ENCODE measurements around the gene SLC9A9. TPM values are rescaled to one million over a fixed set of nuclear protein-coding genes. Genes with fewer than 3 reads are reported as not detected.

The SLC9A9 gene
- polyA plus RNA-seq, 1 of the 3 experiments (the other 2 are of a cell fraction), result 0.05 TPM

DNA sequence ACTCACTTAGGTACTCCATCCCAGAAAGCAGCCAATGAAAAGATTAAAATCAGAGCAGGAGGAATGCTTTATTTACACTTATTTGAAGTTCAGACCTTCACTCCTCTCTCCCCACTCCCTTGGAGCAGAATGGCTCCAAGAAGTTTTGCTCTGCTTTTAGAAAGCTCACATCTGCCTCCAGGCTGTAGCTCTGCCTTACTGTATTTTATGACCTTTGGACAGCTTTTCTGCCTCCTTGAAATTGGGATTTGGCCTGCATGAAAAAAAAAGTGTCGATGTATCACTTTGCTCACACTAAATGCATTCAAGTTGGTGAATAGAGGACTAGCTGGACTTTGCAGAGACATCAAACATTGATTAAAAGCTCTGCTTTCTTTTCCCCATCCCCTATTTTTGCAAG lies 95.3 kb downstream of the SLC9A9 start:
- Histone ChIP-seq H2AFZ (ENCODE audit: low read depth) (no peak overlapping the region), H3K4me1 (ENCODE audit: control insufficient read depth in 1 of 2, insufficient read depth in 2 of 2, low read depth in 1 of 2, low read length in 1 of 2) (no peaks in the 10 kb centered on the region), H3K27ac (ENCODE audit: low read depth in 2 of 2, low read length in 1 of 2) (no peak overlapping the region), H3K9me2 (no peaks in the 10 kb centered on the region), H3F3A (replicated peaks; ENCODE audit: insufficient read depth) (no peaks in the 10 kb centered on the region), H3K27me3 (ENCODE audit: insufficient read depth) (peaks cover 6% of the 10 kb centered on the region; the same call in 1 of the 2 replicates), H3K36me3 (replicated peaks in 1 of 2; ENCODE audit: control insufficient read depth in 1 of 2, insufficient read depth in 2 of 2, low read length in 1 of 2) (no peaks in the 10 kb centered on the region), H3K9me3 (no peaks in the 10 kb centered on the region), H3K79me2 (ENCODE audit: insufficient read depth) (no peaks in the 10 kb centered on the region), H3K4me3 (ENCODE audit: low read depth in 2 of 2, low read length in 1 of 2) (no peak overlapping the region), H3K9ac (no peak overlapping the region), H4K20me1 (ENCODE audit: insufficient read depth) (no peaks in the 10 kb centered on the region), H3K4me2 (no peak overlapping the region)
- ChIA-PET POLR2A (no interaction called here), CTCF (no interaction called here)
- no peak for DNase-seq
- TF ChIP-seq NRF1 (IDR thresholded peaks at IDR 0.05; ENCODE audit: low read depth, low read length), result no peak
- WGBS (ENCODE audit: low lambda C conversion rate), result 0% methylated on average over 1 of the region's 1 CpG

DNA sequence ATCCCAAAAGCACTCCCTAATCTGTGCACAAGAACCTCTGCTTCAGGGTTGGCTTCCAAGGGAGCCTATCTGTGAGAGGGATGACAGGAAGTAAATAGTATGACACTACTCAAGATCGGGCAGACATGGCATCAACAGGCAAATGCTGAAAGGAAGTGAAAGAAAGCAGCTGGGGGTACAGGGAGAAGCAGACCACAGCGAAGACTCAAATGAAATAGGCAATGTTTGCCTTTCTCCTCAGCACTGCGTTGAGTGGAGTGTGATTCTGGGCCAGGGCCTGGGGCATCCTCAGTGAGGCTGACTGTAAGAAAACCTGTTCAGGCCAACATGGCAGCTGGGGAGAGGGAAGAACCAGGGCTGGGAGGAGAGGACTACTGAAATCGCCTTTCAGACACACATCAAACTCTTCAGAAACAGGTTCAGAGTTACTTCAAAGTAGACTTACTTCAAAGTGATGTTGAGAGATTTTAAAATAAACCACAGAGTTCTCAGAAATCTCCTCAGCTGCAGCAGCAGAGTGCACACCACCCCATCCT lies 96.6 kb downstream of the SLC9A9 start:
- no peaks in the 10 kb centered on the region for H3K9me2 ChIP-seq
- ChIA-PET POLR2A (no interaction called here), CTCF (interaction anchor here (1.0 kb wide), 1 partner anchor 15 kb away, joined by 3 read pairs; no protein-coding TSS in a partner anchor)
- no peaks in the 10 kb centered on the region for H3K4me1 ChIP-seq (ENCODE audit: control insufficient read depth in 1 of 2, insufficient read depth in 2 of 2, low read depth in 1 of 2, low read length in 1 of 2)
- no peaks in the 10 kb centered on the region for H4K20me1 ChIP-seq (ENCODE audit: insufficient read depth)
- H3F3A ChIP-seq (replicated peaks; ENCODE audit: insufficient read depth), result no peaks in the 10 kb centered on the region
- H3K4me3 ChIP-seq (ENCODE audit: low read depth in 2 of 2, low read length in 1 of 2), result no peak overlapping the region
- no peak for DNase-seq
- no peak for TF ChIP-seq TAF1 (IDR thresholded peaks at IDR 0.05; ENCODE audit: borderline replicate concordance, low read depth, low read length)
- no peak for TF ChIP-seq RXRA (IDR thresholded peaks at IDR 0.05; ENCODE audit: borderline replicate concordance, low read depth)
- TF ChIP-seq YY1 (IDR thresholded peaks at IDR 0.05; ENCODE audit: low read depth), result no peak
- TF ChIP-seq GABPA (IDR thresholded peaks at IDR 0.05; ENCODE audit: low read depth), result no peak
- TF ChIP-seq, protein P1, sequence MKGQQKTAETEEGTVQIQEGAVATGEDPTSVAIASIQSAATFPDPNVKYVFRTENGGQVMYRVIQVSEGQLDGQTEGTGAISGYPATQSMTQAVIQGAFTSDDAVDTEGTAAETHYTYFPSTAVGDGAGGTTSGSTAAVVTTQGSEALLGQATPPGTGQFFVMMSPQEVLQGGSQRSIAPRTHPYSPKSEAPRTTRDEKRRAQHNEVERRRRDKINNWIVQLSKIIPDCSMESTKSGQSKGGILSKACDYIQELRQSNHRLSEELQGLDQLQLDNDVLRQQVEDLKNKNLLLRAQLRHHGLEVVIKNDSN (IDR thresholded peaks at IDR 0.05; ENCODE audit: borderline replicate concordance, low read depth), result no peak
- no peak for TF ChIP-seq EP300 (IDR thresholded peaks at IDR 0.05; ENCODE audit: borderline replicate concordance in 1 of 2, low read depth in 1 of 2, low read length in 1 of 2)
- no peak for TF ChIP-seq TCF12 (IDR thresholded peaks at IDR 0.05)
- TF ChIP-seq CHD2 (IDR thresholded peaks at IDR 0.05; ENCODE audit: low read length, partially characterized antibody), result no peak
- TF ChIP-seq JUND (IDR thresholded peaks at IDR 0.05), result no peak
- TF ChIP-seq SMC3 (IDR thresholded peaks at IDR 0.05; ENCODE audit: low read depth, low read length), result no peak
- TF ChIP-seq, protein P2, sequence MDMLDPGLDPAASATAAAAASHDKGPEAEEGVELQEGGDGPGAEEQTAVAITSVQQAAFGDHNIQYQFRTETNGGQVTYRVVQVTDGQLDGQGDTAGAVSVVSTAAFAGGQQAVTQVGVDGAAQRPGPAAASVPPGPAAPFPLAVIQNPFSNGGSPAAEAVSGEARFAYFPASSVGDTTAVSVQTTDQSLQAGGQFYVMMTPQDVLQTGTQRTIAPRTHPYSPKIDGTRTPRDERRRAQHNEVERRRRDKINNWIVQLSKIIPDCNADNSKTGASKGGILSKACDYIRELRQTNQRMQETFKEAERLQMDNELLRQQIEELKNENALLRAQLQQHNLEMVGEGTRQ (IDR thresholded peaks at IDR 0.05; ENCODE audit: borderline replicate concordance, low read depth, low read length), result no peak
- TF ChIP-seq, protein P3, sequence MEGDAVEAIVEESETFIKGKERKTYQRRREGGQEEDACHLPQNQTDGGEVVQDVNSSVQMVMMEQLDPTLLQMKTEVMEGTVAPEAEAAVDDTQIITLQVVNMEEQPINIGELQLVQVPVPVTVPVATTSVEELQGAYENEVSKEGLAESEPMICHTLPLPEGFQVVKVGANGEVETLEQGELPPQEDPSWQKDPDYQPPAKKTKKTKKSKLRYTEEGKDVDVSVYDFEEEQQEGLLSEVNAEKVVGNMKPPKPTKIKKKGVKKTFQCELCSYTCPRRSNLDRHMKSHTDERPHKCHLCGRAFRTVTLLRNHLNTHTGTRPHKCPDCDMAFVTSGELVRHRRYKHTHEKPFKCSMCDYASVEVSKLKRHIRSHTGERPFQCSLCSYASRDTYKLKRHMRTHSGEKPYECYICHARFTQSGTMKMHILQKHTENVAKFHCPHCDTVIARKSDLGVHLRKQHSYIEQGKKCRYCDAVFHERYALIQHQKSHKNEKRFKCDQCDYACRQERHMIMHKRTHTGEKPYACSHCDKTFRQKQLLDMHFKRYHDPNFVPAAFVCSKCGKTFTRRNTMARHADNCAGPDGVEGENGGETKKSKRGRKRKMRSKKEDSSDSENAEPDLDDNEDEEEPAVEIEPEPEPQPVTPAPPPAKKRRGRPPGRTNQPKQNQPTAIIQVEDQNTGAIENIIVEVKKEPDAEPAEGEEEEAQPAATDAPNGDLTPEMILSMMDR (IDR thresholded peaks at IDR 0.05), result no peak
- TF ChIP-seq RAD21 (IDR thresholded peaks at IDR 0.05; ENCODE audit: low read length), result no peak
- TF ChIP-seq, protein P4, sequence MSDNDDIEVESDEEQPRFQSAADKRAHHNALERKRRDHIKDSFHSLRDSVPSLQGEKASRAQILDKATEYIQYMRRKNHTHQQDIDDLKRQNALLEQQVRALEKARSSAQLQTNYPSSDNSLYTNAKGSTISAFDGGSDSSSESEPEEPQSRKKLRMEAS (IDR thresholded peaks at IDR 0.05; ENCODE audit: low read depth), result no peak
- TF ChIP-seq MEF2A (IDR thresholded peaks at IDR 0.05; ENCODE audit: borderline replicate concordance, low read depth), result no peak
- 0% methylated on average over 4 of the region's 4 CpGs for WGBS (ENCODE audit: low lambda C conversion rate)
- H3K79me2 ChIP-seq (ENCODE audit: insufficient read depth), result no peaks in the 10 kb centered on the region
- no peak overlapping the region for H2AFZ ChIP-seq (ENCODE audit: low read depth)
- no peaks in the 10 kb centered on the region for H3K9me3 ChIP-seq
- no peaks in the 10 kb centered on the region for H3K36me3 ChIP-seq (replicated peaks in 1 of 2; ENCODE audit: control insufficient read depth in 1 of 2, insufficient read depth in 2 of 2, low read length in 1 of 2)
- H3K4me2 ChIP-seq, result no peak overlapping the region
- H3K9ac ChIP-seq, result no peak overlapping the region
- no peak overlapping the region for H3K27ac ChIP-seq (ENCODE audit: low read depth in 2 of 2, low read length in 1 of 2)
- H3K27me3 ChIP-seq (ENCODE audit: insufficient read depth), result peaks cover 6% of the 10 kb centered on the region; the same call in 1 of the 2 replicates

Measured in SK-N-SH (cell line).